K562 (cell line): Measurements from ENCODE around the gene BCAS1. TPM values are rescaled to one million over a fixed set of nuclear protein-coding genes. Genes with fewer than 3 reads are reported as not detected.
A peak's percentile ranks its signal among the peaks of the same experiment; 100 is the strongest.

ENCODE experiments used
- ATAC-seq: fragments of 200-7000 bp; cut with Tn5 transposase; 3 replicates; pipeline ENCODE4 v1.9.1; 2020; ENCODE audit warnings: moderate library complexity
- BruUV-seq: library from RNA; stranded (reverse); fragments of 400-500 nt; replicated peaks from 2 replicates; lab custom pipeline; 2021; lab: Mats Ljungman, UMichigan
- CTCF ChIA-PET: fragments of 300-600 bp; formaldehyde crosslinking; extraction: SDS; loops from one replicate; lab custom pipeline; 2021; ENCODE audit warnings: low intra/inter-chr PET ratio; lab: Yijun Ruan, JAX
- POLR2A ChIA-PET: fragments of 300-600, 350-650 bp; sonication (Branson Sonifier 250); formaldehyde crosslinking; extraction: SDS; loops from one replicate; lab custom pipeline; 2021; ENCODE audit warnings: antibody characterized with exemption, inconsistent platforms; lab: Yijun Ruan, JAX
- DNase-seq, 4 experiments: peaks; one replicate each; pipeline versions ENCODE4 v3.0.0 to v3.0.0-alpha.2; 2011 to 2018; ENCODE audit warnings: low spot score in 3 of 4, mixed read lengths in 3 of 4; ENCODE audit errors: extremely low read depth in 1 of 4
- FAIRE-seq: peaks from 2 replicates; lab custom pipeline; 2011; peaks lifted over from hg19 to GRCh38; lab: Jason Lieb, UNC
- H2AFZ ChIP-seq: 2 replicates; pipeline ENCODE4 v1.6.0; 2011; ENCODE audit warnings: low read depth, low read length, control low read depth, inconsistent platforms
- H3K27ac ChIP-seq: fragments of 200-600 bp; 3 replicates; pipeline ENCODE4 v1.8.0; 2011; ENCODE audit warnings: low read depth, mild to moderate bottlenecking, control low read depth, inconsistent platforms, low read length, moderate library complexity, mixed read lengths; ENCODE audit errors: extremely low read depth
- H3K27me3 ChIP-seq, 2 experiments: fragments of 300-600 bp in 1 of 2; 2 replicates in 1 of 2; 3 replicates in 1 of 2; pipeline versions ENCODE4 v1.6.0 to v1.8.0; 2011; ENCODE audit warnings: inconsistent platforms in 2 of 2, low read length in 2 of 2, mild to moderate bottlenecking in 1 of 2, mixed read lengths in 1 of 2, moderate library complexity in 1 of 2; ENCODE audit not compliant: control insufficient read depth in 2 of 2, insufficient read depth in 2 of 2
- H3K36me3 ChIP-seq: fragments of 300-600 bp; 3 replicates; pipeline ENCODE4 v1.8.0; 2011; ENCODE audit warnings: mild to moderate bottlenecking, low read length, inconsistent platforms; ENCODE audit not compliant: control insufficient read depth, insufficient read depth
- H3K4me1 ChIP-seq, 2 experiments: fragments of 200-600 bp in 1 of 2; replicated peaks in 1 of 2; 2 replicates in 1 of 2; 3 replicates in 1 of 2; pipeline versions ENCODE4 v1.5.1 to v1.8.0; 2011; ENCODE audit warnings: inconsistent platforms in 2 of 2, low read length in 2 of 2, mild to moderate bottlenecking in 1 of 2, mixed read lengths in 1 of 2, moderate library complexity in 1 of 2; ENCODE audit not compliant: control insufficient read depth in 2 of 2, insufficient read depth in 2 of 2
- H3K4me2 ChIP-seq: 2 replicates; pipeline ENCODE4 v1.6.1; 2011; ENCODE audit warnings: low read length, control low read depth, inconsistent platforms, mixed read lengths; ENCODE audit not compliant: insufficient read depth
- H3K4me3 ChIP-seq: fragments of 200-600 bp; sonication (generic), shearing (Covaris generic); 2 replicates; pipeline ENCODE4 v1.5.1; 2016; ENCODE audit warnings: control low read depth, inconsistent platforms
- H3K79me2 ChIP-seq: fragments of 200-600 bp; 3 replicates; pipeline ENCODE4 v1.8.0; 2011; ENCODE audit warnings: low read length, inconsistent platforms; ENCODE audit not compliant: control insufficient read depth, insufficient read depth
- H3K9ac ChIP-seq, 2 experiments: 2 replicates each; pipeline versions ENCODE4 v1.6.0 to v1.6.1; 2011; ENCODE audit warnings: low read depth in 2 of 2, low read length in 2 of 2, control low read depth in 1 of 2, inconsistent platforms in 1 of 2, mild to moderate bottlenecking in 1 of 2, mixed read lengths in 1 of 2; ENCODE audit not compliant: insufficient read depth in 1 of 2
- H3K9me1 ChIP-seq: one replicate; pipeline ENCODE4 v1.6.0; 2011; ENCODE audit warnings: inconsistent platforms, mild to moderate bottlenecking, low read length, moderate library complexity; ENCODE audit not compliant: control insufficient read depth, insufficient read depth
- H3K9me3 ChIP-seq: replicated peaks from 2 replicates; pipeline ENCODE4 v1.5.1; 2011; ENCODE audit warnings: low read depth, low read length, inconsistent platforms; ENCODE audit not compliant: control insufficient read depth, insufficient read depth
- H4K20me1 ChIP-seq: replicated peaks from 2 replicates; pipeline ENCODE4 v1.6.1; 2011; ENCODE audit warnings: low read length, inconsistent platforms, mixed read lengths; ENCODE audit not compliant: control insufficient read depth, insufficient read depth
- whole genome bisulfite sequencing: fragments of 100-300 bp; shearing (Covaris generic); methylation state at CpG from one replicate; pipeline ENCODE4 v1.1.6; 2016; ENCODE audit warnings: low coverage, mixed read lengths; ENCODE audit not compliant: insufficient coverage; ENCODE audit errors: missing lambda C conversion rate; 5-methylcytosine and 5-hydroxymethylcytosine counted together
- in situ Hi-C: fragments of 300-500 bp; cut with MboI; formaldehyde crosslinking; loops from 4 replicates; pipeline ENCODE4 v1.15.0; 2018; ENCODE audit warnings: inconsistent platforms, mixed read lengths
- intact Hi-C: fragments of 100-400 bp; cut with micrococcal nuclease; formaldehyde crosslinking; loops from 2 replicates; pipeline ENCODE4 v1.14.2; 2022
- polyA plus RNA-seq, 8 experiments: library from polyadenylated mRNA; depleted of rRNA in 4 of 8; stranded (reverse) in 5 of 8; unstranded in 3 of 8; fragments of >200 nt; fragmentation: Nextera tagmentation in 2 of 8; fragmentation: Illumina TruSeq in 1 of 8; extraction: Ambion mirVana in 2 of 8; extraction: Trizol in 1 of 8; gene quantifications; 2 replicates each; pipeline versions ENCODE4 v1.2.1 to v1.2.3, GENCODE V29; 2011 to 2014; ENCODE audit warnings: inconsistent platforms in 1 of 8, missing spikeins in 1 of 8
- total RNA-seq, 7 experiments: library from RNA; depleted of rRNA in 6 of 7; stranded (reverse); fragments of >200 nt in 6 of 7; fragmentation: Illumina TruSeq in 2 of 7; extraction: Trizol in 2 of 7; gene quantifications; 2 replicates each; pipeline versions ENCODE4 v1.2.1 to v1.2.3, GENCODE V29; 2011 to 2021; ENCODE audit warnings: low replicate concordance in 1 of 7
- TF ChIP-seq, protein P1 (sequence below), 3 experiments: fragments of 200-800 bp in 1 of 3; fragments of 250-450 bp in 1 of 3; fragments of 450-650 bp in 1 of 3; sonication (Bioruptor Pico) in 1 of 3; sonication (Bioruptor generic) in 1 of 3; formaldehyde crosslinking in 1 of 3; IDR thresholded peaks; 2 replicates each; pipeline versions ENCODE4 v1.6.1 to v1.8.0; 2016 to 2022; ENCODE audit warnings: mild to moderate bottlenecking in 2 of 3, missing genetic modification characterization in 2 of 3, missing compliant biosample characterization in 1 of 3, moderate library complexity in 1 of 3
- TF ChIP-seq, protein P2 (sequence below), 2 experiments: fragments of 450-650 bp in 1 of 2; sonication (generic) in 1 of 2; formaldehyde crosslinking; conservative IDR thresholded peaks; 2 replicates each; pipeline versions ENCODE4 v1.4.0 to v1.8.1; 2020 to 2022; ENCODE audit warnings: mild to moderate bottlenecking in 1 of 2, missing genetic modification reagents in 1 of 2

BCAS1 gene
- total and polyA plus RNA-seq, 9 of the 15 experiments (the other 6 are each of a cell fraction or from before 2014, with no cell fraction given) = 0.18 to 2.3 (median 0.93) TPM

DNA sequence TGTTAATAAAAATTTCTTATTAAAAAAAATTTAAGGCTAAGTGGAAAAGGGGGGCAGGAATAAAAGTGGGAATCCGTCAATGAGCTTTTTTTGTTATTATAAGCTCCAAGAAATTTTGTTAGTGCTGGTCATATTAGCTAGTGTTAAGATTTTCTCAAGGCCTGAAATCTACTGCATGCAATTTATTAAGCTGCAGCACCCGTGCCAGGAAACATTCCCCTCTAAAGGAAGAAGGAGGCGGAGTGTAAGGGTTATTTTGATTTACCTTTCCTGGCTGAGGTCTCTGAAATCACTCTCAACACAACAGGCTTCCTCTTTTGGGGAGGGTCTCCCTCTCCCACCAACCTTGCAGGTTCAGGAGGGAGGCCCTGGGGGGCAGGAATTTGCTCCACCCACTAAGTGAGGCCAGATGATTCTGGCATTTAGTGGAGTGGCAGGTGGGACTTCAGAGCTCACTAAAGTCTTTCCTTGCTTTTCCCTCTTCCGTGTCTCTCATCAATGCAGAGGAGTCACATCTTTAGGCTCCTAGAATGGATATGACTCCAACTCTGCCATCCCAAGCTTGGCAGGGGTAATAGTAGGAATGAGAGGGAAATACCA lies 168.8 kb downstream of the BCAS1 start:
- H2AFZ ChIP-seq = no peak overlapping the region
- H3K79me2 ChIP-seq = no peaks in the 10 kb centered on the region
- ATAC-seq = no peak
- CTCF ChIA-PET = no interaction called here
- H3K9me3 ChIP-seq = no peaks in the 10 kb centered on the region
- H3K4me3 ChIP-seq = no peak overlapping the region
- POLR2A ChIA-PET = interaction anchor here (0.6 to 0.9 kb wide), 2 partner anchors 10 to 13 kb away, joined by 3 read pairs; no protein-coding TSS in a partner anchor
- H3K4me2 ChIP-seq = no peak overlapping the region
- DNase-seq = no peak
- peaks cover 8 to 38% of the 10 kb centered on the region in 2 experiments; a peak in 4 of 5 replicates for H3K4me1 ChIP-seq
- no peaks in the 10 kb centered on the region for H3K27me3 ChIP-seq
- WGBS = 52% methylated on average over 3 of the region's 4 CpGs
- no peaks in the 10 kb centered on the region for H3K9me1 ChIP-seq
- intact Hi-C loops = no loop called here
- H4K20me1 ChIP-seq = no peaks in the 10 kb centered on the region
- in situ Hi-C loops = no loop called here
- BruUV-seq = no TSS peak
- H3K9ac ChIP-seq = no peak overlapping the region
- H3K36me3 ChIP-seq = no peaks in the 10 kb centered on the region
- TF ChIP-seq, protein P1, sequence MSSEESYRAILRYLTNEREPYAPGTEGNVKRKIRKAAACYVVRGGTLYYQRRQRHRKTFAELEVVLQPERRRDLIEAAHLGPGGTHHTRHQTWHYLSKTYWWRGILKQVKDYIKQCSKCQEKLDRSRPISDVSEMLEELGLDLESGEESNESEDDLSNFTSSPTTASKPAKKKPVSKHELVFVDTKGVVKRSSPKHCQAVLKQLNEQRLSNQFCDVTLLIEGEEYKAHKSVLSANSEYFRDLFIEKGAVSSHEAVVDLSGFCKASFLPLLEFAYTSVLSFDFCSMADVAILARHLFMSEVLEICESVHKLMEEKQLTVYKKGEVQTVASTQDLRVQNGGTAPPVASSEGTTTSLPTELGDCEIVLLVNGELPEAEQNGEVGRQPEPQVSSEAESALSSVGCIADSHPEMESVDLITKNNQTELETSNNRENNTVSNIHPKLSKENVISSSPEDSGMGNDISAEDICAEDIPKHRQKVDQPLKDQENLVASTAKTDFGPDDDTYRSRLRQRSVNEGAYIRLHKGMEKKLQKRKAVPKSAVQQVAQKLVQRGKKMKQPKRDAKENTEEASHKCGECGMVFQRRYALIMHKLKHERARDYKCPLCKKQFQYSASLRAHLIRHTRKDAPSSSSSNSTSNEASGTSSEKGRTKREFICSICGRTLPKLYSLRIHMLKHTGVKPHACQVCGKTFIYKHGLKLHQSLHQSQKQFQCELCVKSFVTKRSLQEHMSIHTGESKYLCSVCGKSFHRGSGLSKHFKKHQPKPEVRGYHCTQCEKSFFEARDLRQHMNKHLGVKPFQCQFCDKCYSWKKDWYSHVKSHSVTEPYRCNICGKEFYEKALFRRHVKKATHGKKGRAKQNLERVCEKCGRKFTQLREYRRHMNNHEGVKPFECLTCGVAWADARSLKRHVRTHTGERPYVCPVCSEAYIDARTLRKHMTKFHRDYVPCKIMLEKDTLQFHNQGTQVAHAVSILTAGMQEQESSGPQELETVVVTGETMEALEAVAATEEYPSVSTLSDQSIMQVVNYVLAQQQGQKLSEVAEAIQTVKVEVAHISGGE (CRISPR knock-in tag; IDR thresholded peaks at IDR 0.05) = peak in 1 of 3 experiments; percentile 90; a peak in 2 of 6 replicates
- TF ChIP-seq, protein P2, sequence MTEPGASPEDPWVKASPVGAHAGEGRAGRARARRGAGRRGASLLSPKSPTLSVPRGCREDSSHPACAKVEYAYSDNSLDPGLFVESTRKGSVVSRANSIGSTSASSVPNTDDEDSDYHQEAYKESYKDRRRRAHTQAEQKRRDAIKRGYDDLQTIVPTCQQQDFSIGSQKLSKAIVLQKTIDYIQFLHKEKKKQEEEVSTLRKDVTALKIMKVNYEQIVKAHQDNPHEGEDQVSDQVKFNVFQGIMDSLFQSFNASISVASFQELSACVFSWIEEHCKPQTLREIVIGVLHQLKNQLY (CRISPR knock-in tag; conservative IDR thresholded peaks at IDR 0.05) = no peak
- FAIRE-seq = no peak
- no peak overlapping the region for H3K27ac ChIP-seq
